ENCODE data around the gene CGB1. TPM values are rescaled to one million over a fixed set of nuclear protein-coding genes. Genes with fewer than 3 reads are reported as not detected.

The CGB1 gene
- polyA plus RNA-seq, 1 of the 3 experiments (the other 2 are of a cell fraction): not detected

DNA sequence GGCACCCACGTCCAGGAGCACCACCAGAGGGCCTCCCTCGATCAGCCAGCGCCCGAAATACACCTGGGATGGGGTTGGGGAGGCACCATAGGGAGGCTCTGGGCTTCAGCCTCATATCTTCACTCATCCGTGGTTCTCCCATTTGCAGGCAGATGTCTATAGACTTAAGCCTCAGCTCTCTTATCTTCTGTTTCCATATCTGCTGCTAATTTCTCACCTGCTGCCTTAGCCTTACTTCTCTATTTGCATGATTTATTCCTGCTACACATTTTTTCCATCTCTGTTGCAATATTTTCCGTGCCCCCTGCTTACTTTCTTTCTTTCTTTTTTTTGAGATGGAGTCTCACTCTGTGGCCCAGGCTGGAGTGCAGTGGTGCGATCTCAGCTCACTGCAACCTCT lies 49.4 kb downstream of the CGB1 start:
- no peak overlapping the region for H2AFZ ChIP-seq (ENCODE audit: low read depth)
- H3K4me1 ChIP-seq (ENCODE audit: control insufficient read depth in 1 of 2, insufficient read depth in 2 of 2, low read depth in 1 of 2, low read length in 1 of 2): peaks cover 0 to 7% of the 10 kb centered on the region in 2 experiments; a peak in 1 of 4 replicates
- no peak overlapping the region for H3K27ac ChIP-seq (ENCODE audit: low read depth in 2 of 2, low read length in 1 of 2)
- H3K27me3 ChIP-seq (ENCODE audit: insufficient read depth): no peaks in the 10 kb centered on the region
- no peaks in the 10 kb centered on the region for H3K9me3 ChIP-seq
- DNase-seq: no peak
- no peak overlapping the region for H3K4me3 ChIP-seq (ENCODE audit: low read depth in 2 of 2, low read length in 1 of 2)
- TF ChIP-seq RFX5 (IDR thresholded peaks at IDR 0.05; ENCODE audit: low read length) (no peak), POLR2AphosphoS5 (IDR thresholded peaks at IDR 0.05; ENCODE audit: low read depth, low read length) (no peak), RCOR1 (IDR thresholded peaks at IDR 0.05; ENCODE audit: low read length) (no peak)
- peaks cover 33% of the 10 kb centered on the region for H3K79me2 ChIP-seq (ENCODE audit: insufficient read depth)
- POLR2A ChIA-PET: interaction anchor here (0.6 kb wide), 1 partner anchor 8 kb away, joined by 3 read pairs; no protein-coding TSS in a partner anchor
- H3K9ac ChIP-seq: no peak overlapping the region
- no peaks in the 10 kb centered on the region for H4K20me1 ChIP-seq (ENCODE audit: insufficient read depth)
- CTCF ChIA-PET: interaction anchor here (0.9 to 1.9 kb wide), 5 partner anchors 11 to 248 kb away, joined by 3 to 11 read pairs (median 5); no protein-coding TSS in a partner anchor
- H3K9me2 ChIP-seq: no peaks in the 10 kb centered on the region
- H3F3A ChIP-seq (replicated peaks; ENCODE audit: insufficient read depth): peaks cover under 1% of the 10 kb centered on the region
- peaks cover 5 to 40% of the 10 kb centered on the region in 2 experiments for H3K36me3 ChIP-seq (replicated peaks in 1 of 2; ENCODE audit: control insufficient read depth in 1 of 2, insufficient read depth in 2 of 2, low read length in 1 of 2)
- H3K4me2 ChIP-seq: no peak overlapping the region
- 98% methylated on average over 5 of the region's 7 CpGs for WGBS (ENCODE audit: low lambda C conversion rate)

DNA sequence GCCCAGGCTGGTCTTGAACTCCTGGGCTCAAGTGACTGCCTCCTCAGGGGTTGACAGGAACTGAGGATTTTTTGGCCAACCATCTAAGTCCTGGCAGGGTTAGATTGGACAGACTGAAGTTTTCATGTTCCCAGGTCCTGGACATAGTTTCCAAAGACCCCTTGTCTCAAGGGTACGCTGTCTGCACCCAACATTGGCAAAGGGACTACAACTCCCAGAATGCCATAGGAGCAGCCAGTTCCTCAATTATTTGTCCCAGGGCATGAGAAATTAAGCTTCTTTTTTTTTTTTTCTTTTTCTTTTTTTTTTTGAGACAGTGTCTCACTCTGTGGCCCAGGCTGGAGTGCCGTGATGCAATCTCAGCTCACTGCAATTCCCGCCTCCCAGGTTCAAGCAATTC lies 50.5 kb downstream of the CGB1 start:
- 96% methylated on average over 3 of the region's 3 CpGs for WGBS (ENCODE audit: low lambda C conversion rate)
- TF ChIP-seq TCF12 (IDR thresholded peaks at IDR 0.05) (no peak), CHD2 (IDR thresholded peaks at IDR 0.05; ENCODE audit: low read length, partially characterized antibody) (no peak), EZH2phosphoT487 (IDR thresholded peaks at IDR 0.05; ENCODE audit: borderline replicate concordance, low read depth) (no peak)
- TF ChIP-seq, protein P1, sequence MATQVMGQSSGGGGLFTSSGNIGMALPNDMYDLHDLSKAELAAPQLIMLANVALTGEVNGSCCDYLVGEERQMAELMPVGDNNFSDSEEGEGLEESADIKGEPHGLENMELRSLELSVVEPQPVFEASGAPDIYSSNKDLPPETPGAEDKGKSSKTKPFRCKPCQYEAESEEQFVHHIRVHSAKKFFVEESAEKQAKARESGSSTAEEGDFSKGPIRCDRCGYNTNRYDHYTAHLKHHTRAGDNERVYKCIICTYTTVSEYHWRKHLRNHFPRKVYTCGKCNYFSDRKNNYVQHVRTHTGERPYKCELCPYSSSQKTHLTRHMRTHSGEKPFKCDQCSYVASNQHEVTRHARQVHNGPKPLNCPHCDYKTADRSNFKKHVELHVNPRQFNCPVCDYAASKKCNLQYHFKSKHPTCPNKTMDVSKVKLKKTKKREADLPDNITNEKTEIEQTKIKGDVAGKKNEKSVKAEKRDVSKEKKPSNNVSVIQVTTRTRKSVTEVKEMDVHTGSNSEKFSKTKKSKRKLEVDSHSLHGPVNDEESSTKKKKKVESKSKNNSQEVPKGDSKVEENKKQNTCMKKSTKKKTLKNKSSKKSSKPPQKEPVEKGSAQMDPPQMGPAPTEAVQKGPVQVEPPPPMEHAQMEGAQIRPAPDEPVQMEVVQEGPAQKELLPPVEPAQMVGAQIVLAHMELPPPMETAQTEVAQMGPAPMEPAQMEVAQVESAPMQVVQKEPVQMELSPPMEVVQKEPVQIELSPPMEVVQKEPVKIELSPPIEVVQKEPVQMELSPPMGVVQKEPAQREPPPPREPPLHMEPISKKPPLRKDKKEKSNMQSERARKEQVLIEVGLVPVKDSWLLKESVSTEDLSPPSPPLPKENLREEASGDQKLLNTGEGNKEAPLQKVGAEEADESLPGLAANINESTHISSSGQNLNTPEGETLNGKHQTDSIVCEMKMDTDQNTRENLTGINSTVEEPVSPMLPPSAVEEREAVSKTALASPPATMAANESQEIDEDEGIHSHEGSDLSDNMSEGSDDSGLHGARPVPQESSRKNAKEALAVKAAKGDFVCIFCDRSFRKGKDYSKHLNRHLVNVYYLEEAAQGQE (IDR thresholded peaks at IDR 0.05; ENCODE audit: low read depth, low read length): no peak
- Histone ChIP-seq H3K27me3 (ENCODE audit: insufficient read depth) (no peaks in the 10 kb centered on the region), H3K9me2 (no peaks in the 10 kb centered on the region), H4K20me1 (ENCODE audit: insufficient read depth) (no peaks in the 10 kb centered on the region), H3K9me3 (no peaks in the 10 kb centered on the region), H3K9ac (no peak overlapping the region), H2AFZ (ENCODE audit: low read depth) (no peak overlapping the region), H3F3A (replicated peaks; ENCODE audit: insufficient read depth) (no peaks in the 10 kb centered on the region), H3K79me2 (ENCODE audit: insufficient read depth) (peaks cover 22% of the 10 kb centered on the region), H3K36me3 (replicated peaks in 1 of 2; ENCODE audit: control insufficient read depth in 1 of 2, insufficient read depth in 2 of 2, low read length in 1 of 2) (peaks cover 5 to 49% of the 10 kb centered on the region in 2 experiments), H3K4me3 (ENCODE audit: low read depth in 2 of 2, low read length in 1 of 2) (no peak overlapping the region), H3K4me1 (ENCODE audit: control insufficient read depth in 1 of 2, insufficient read depth in 2 of 2, low read depth in 1 of 2, low read length in 1 of 2) (no peaks in the 10 kb centered on the region), H3K4me2 (no peak overlapping the region), H3K27ac (ENCODE audit: low read depth in 2 of 2, low read length in 1 of 2) (no peak overlapping the region)
- ChIA-PET POLR2A (no interaction called here), CTCF (interaction anchor here (0.9 to 1.9 kb wide), 4 partner anchors 10 to 15 kb away, joined by 3 to 11 read pairs (median 6); no protein-coding TSS in a partner anchor)
- DNase-seq: no peak

DNA sequence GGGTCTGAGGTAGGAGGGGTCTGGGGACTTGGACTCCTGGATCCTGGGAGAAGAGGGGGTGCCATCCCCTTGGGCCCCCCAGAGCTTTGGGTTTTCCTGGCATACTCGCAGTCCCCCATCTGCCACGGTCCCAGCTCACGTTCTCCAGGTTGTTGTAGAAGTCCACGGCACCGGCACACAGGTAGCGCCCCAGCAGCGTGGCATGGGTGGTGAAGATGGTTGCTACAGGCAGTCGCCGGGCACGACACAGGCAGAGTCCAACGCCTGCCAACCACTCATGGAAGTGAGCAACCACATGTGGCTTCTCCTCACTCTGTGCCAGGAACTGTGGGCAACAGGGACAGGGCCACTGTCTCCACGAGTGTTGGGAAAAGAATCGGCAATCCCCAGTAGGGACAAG lies 51.0 kb downstream of the CGB1 start:
- no peak for DNase-seq
- H3K4me3 ChIP-seq (ENCODE audit: low read depth in 2 of 2, low read length in 1 of 2): no peak overlapping the region
- CTCF ChIA-PET: interaction anchor here (0.9 to 2.8 kb wide), 2 partner anchors 14 to 15 kb away, joined by 3 to 13 read pairs; no protein-coding TSS in a partner anchor
- TF ChIP-seq CHD2 (IDR thresholded peaks at IDR 0.05; ENCODE audit: low read length, partially characterized antibody) (no peak), TAF1 (IDR thresholded peaks at IDR 0.05; ENCODE audit: borderline replicate concordance, low read depth, low read length) (no peak), FOXJ3 (CRISPR knock-in tag; IDR thresholded peaks at IDR 0.05) (no peak), ELF1 (IDR thresholded peaks at IDR 0.05) (no peak)
- TF ChIP-seq, protein P2, sequence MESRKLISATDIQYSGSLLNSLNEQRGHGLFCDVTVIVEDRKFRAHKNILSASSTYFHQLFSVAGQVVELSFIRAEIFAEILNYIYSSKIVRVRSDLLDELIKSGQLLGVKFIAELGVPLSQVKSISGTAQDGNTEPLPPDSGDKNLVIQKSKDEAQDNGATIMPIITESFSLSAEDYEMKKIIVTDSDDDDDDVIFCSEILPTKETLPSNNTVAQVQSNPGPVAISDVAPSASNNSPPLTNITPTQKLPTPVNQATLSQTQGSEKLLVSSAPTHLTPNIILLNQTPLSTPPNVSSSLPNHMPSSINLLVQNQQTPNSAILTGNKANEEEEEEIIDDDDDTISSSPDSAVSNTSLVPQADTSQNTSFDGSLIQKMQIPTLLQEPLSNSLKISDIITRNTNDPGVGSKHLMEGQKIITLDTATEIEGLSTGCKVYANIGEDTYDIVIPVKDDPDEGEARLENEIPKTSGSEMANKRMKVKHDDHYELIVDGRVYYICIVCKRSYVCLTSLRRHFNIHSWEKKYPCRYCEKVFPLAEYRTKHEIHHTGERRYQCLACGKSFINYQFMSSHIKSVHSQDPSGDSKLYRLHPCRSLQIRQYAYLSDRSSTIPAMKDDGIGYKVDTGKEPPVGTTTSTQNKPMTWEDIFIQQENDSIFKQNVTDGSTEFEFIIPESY (IDR thresholded peaks at IDR 0.05; ENCODE audit: borderline replicate concordance, low read depth): no peak
- no peaks in the 10 kb centered on the region for H3K27me3 ChIP-seq (ENCODE audit: insufficient read depth)
- no peaks in the 10 kb centered on the region for H3K9me2 ChIP-seq
- peaks cover 17% of the 10 kb centered on the region; the same call in 1 of the 2 replicates for H3K79me2 ChIP-seq (ENCODE audit: insufficient read depth)
- no peaks in the 10 kb centered on the region for H4K20me1 ChIP-seq (ENCODE audit: insufficient read depth)
- no peak overlapping the region for H3K4me2 ChIP-seq
- H3K9ac ChIP-seq: no peak overlapping the region
- H3K27ac ChIP-seq (ENCODE audit: low read depth in 2 of 2, low read length in 1 of 2): no peak overlapping the region
- WGBS (ENCODE audit: low lambda C conversion rate): 98% methylated on average over 13 of the region's 13 CpGs
- H3K4me1 ChIP-seq (ENCODE audit: control insufficient read depth in 1 of 2, insufficient read depth in 2 of 2, low read depth in 1 of 2, low read length in 1 of 2): no peaks in the 10 kb centered on the region
- POLR2A ChIA-PET: no interaction called here
- H3F3A ChIP-seq (replicated peaks; ENCODE audit: insufficient read depth): no peaks in the 10 kb centered on the region
- H3K9me3 ChIP-seq: no peaks in the 10 kb centered on the region
- H2AFZ ChIP-seq (ENCODE audit: low read depth): no peak overlapping the region
- H3K36me3 ChIP-seq (replicated peaks in 1 of 2; ENCODE audit: control insufficient read depth in 1 of 2, insufficient read depth in 2 of 2, low read length in 1 of 2): peaks cover 5 to 52% of the 10 kb centered on the region in 2 experiments

Data from SK-N-SH (cell line).